OCI-LY3 (cell line): ENCODE results near the gene KLHL6.

Experiments used
- CTCF ChIP-seq: fragments of 200-600, 300-600 bp; sonication (generic); IDR thresholded peaks from 2 replicates; pipeline ENCODE4 v1.5.1; 2014; ENCODE audit warnings: antibody characterized with exemption, low read length, low read depth
- EZH2phosphoT487 ChIP-seq: fragments of 200-600 bp; shearing (Covaris generic); IDR thresholded peaks from 2 replicates; pipeline ENCODE4 v1.6.1; 2018; ENCODE audit warnings: antibody characterized with exemption, mixed run types, low read depth

DNA sequence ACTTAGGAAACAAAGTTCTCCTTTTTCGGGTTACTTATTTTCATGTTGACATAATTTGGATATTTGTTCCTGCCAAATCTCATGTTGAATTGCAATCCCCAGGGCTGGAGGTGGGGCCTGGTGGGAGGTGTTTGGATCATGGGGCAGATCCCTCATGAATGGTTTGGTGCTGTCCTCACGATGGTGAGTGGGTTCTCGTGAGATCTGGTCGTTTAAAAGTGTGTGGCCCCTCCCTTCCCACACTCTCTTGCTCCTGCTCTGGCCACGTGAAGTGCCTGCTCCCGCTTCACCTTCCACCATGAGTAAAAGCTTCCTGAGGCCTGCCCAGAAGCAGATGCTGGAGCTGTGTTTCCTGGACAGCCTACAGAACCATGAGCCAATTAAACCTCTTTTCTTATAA, 83.4 kb downstream of the KLHL6 start:
- no peak for TF ChIP-seq CTCF
- no peak for TF ChIP-seq EZH2phosphoT487
